Pancreas (tissue), 10 donors: ENCODE results near the gene SYT5. TPM values are rescaled to one million over a fixed set of nuclear protein-coding genes. Genes with fewer than 3 reads are reported as not detected.

ENCODE experiments used
- ATAC-seq, 4 donors: fragments of 200-7000 bp; cut with Tn5 transposase; one replicate each; pipeline versions ENCODE4 v1.8.0 to v1.9.1; 2020; ENCODE audit warnings: mild to moderate bottlenecking in 4 of 4, moderate library complexity in 4 of 4
- DNase-seq, 6 donors: peaks; one replicate each; pipeline ENCODE4 v3.0.0-alpha.2; 2020
- FAIRE-seq: peaks from 2 replicates; lab custom pipeline; 2012; peaks lifted over from hg19 to GRCh38; lab: Jason Lieb, UNC
- H3K27ac ChIP-seq, 4 donors: fragments of 200-600 bp; sonication (generic); 1 replicate in 3 of 4; 2 replicates in 1 of 4; pipeline versions ENCODE4 v1.5.0 to v1.8.0; 2020
- H3K27me3 ChIP-seq, 4 donors: fragments of 200-600 bp; one replicate each; pipeline ENCODE4 v1.8.0; 2021
- H3K36me3 ChIP-seq, 3 donors: fragments of 200-600 bp; sonication (generic) in 1 of 3; one replicate each; pipeline versions ENCODE4 v1.5.0 to v1.8.0; 2020 to 2021
- H3K4me1 ChIP-seq, 3 donors: fragments of 200-600 bp; one replicate each; pipeline ENCODE4 v1.8.0; 2021
- H3K4me3 ChIP-seq, 4 donors: fragments of 200-600 bp; sonication (generic) in 2 of 4; one replicate each; pipeline versions ENCODE4 v1.5.0 to v1.8.0; 2020 to 2021
- H3K9me3 ChIP-seq, 4 donors: fragments of 200-600 bp; one replicate each; pipeline ENCODE4 v1.8.0; 2021
- WGBS, 2 donors: extraction: QIAGEN DNeasy Blood & Tissue Kit; methylation state at CpG; one replicate each; pipeline ENCODE4 v1.1.7; 2013; 5-methylcytosine and 5-hydroxymethylcytosine counted together
- intact Hi-C, 3 donors: fragments of 100-400 bp; cut with DNase I; formaldehyde crosslinking; loops; one replicate each; pipeline versions ENCODE4 v1.11.1 to v1.14.2; 2022
- polyA plus RNA-seq, 2 donors: library from polyadenylated mRNA; stranded (reverse); fragments of 200-250 nt; gene quantifications; one replicate each; pipeline ENCODE4 v1.2.3, GENCODE V29; 2013
- total RNA-seq, 6 donors: library from RNA; stranded (reverse); fragmentation: NEBNext Ultra II Directional in 4 of 6; extraction: Animal tissue kit (Norgen Biotek cat#: 25700) in 4 of 6; gene quantifications; one replicate each; pipeline versions ENCODE4 v1.2.1 to v1.2.4, GENCODE V29; 2021 to 2023
- TF ChIP-seq, protein P1 (sequence below), 4 donors: fragments of 200-600 bp; sonication (generic) in 3 of 4; IDR thresholded peaks; one replicate each; pipeline versions ENCODE4 v1.5.0 to v1.8.0; 2021; ENCODE audit warnings: antibody characterized with exemption in 4 of 4
- donor health status: healthy with polysubstance abuse.
- donor health status: DM: no; HTN: no; CAD: no; lungs with moderate emphysema.
- donor health status: DM: no; HTN: no; CAD: no.
- donor health status: control.
- donor health status: control.
- donor health status: Bipolar disorder and iron deficiency.
- donor health status: DM: yes; HTN: yes; CAD: no.
- donor health status: DM: no; HTN: no; CAD: no.
- donor health status: DM: no; HTN: no; CAD: no.
- donor health status: DM: yes; HTN: yes; CAD: no.

Gene SYT5
- total and polyA plus RNA-seq, 8 donors, result 0.88 to 41.1 (median 2.8) TPM

DNA sequence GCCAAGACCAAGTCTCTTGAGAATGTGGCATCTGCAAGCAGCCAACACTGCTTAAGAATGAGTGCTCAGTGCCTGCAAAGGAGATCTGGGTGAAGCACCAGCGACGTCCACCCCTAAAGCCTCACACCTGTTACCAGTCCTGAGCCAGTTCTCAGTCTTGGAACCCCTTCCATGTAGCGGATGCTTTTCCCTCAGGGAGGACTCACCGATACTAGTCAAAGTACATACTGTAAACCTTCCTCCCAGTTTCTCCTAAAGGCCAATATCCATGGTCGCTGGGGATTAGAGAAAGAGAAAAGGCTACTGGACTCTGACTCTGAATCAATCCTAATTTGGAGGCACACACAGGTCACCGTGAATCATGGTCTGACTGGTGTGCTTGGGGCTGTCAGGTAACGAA is 33.5 kb upstream of the SYT5 start:
- peaks cover 15 to 25% (median 15%) of the 10 kb centered on the region in 3 donors for H3K4me1 ChIP-seq
- ATAC-seq (no peak), DNase-seq (no peak), FAIRE-seq (no peak)
- TF ChIP-seq, protein P1, sequence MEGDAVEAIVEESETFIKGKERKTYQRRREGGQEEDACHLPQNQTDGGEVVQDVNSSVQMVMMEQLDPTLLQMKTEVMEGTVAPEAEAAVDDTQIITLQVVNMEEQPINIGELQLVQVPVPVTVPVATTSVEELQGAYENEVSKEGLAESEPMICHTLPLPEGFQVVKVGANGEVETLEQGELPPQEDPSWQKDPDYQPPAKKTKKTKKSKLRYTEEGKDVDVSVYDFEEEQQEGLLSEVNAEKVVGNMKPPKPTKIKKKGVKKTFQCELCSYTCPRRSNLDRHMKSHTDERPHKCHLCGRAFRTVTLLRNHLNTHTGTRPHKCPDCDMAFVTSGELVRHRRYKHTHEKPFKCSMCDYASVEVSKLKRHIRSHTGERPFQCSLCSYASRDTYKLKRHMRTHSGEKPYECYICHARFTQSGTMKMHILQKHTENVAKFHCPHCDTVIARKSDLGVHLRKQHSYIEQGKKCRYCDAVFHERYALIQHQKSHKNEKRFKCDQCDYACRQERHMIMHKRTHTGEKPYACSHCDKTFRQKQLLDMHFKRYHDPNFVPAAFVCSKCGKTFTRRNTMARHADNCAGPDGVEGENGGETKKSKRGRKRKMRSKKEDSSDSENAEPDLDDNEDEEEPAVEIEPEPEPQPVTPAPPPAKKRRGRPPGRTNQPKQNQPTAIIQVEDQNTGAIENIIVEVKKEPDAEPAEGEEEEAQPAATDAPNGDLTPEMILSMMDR (IDR thresholded peaks at IDR 0.05), result no peak
- no peaks in the 10 kb centered on the region for H3K9me3 ChIP-seq
- H3K36me3 ChIP-seq, result no peaks in the 10 kb centered on the region
- no peak overlapping the region for H3K27ac ChIP-seq
- WGBS, 2 donors, result 76 to 82% methylated on average over 7 of the region's 7 CpGs
- intact Hi-C loops, result no loop called here
- H3K4me3 ChIP-seq, result no peak overlapping the region
- H3K27me3 ChIP-seq, result no peaks in the 10 kb centered on the region

DNA sequence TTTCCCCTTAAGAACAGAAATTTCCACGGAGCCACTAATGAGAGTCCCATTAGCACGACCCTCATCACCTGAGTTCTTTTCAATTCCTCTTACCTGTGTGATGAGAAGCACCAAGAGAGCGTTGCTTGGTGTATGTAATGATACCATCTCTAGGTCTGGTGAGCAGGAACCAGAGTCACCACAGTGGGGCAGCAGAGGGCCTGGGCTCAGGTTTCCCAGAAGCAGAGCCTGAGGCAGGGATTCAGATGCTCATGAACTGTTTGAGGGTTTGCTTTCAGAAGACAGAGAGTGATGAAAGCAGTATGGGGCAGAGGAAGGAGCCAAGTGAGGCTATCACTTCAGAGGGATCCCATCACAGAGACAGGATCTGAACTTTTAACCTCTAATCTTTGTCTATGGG is 32.4 kb upstream of the SYT5 start:
- Histone ChIP-seq H3K27me3 (no peaks in the 10 kb centered on the region), H3K27ac (no peak overlapping the region), H3K9me3 (no peaks in the 10 kb centered on the region), H3K4me3 (no peak overlapping the region), H3K4me1 (peaks cover 15 to 23% (median 15%) of the 10 kb centered on the region in 3 donors), H3K36me3 (no peaks in the 10 kb centered on the region)
- DNase-seq (no peak), ATAC-seq (no peak), FAIRE-seq (no peak)
- TF ChIP-seq, protein P1 (IDR thresholded peaks at IDR 0.05), result no peak
- WGBS, 2 donors, result 69 to 72% methylated on average over 3 of the region's 3 CpGs
- intact Hi-C loops, result no loop called here

DNA sequence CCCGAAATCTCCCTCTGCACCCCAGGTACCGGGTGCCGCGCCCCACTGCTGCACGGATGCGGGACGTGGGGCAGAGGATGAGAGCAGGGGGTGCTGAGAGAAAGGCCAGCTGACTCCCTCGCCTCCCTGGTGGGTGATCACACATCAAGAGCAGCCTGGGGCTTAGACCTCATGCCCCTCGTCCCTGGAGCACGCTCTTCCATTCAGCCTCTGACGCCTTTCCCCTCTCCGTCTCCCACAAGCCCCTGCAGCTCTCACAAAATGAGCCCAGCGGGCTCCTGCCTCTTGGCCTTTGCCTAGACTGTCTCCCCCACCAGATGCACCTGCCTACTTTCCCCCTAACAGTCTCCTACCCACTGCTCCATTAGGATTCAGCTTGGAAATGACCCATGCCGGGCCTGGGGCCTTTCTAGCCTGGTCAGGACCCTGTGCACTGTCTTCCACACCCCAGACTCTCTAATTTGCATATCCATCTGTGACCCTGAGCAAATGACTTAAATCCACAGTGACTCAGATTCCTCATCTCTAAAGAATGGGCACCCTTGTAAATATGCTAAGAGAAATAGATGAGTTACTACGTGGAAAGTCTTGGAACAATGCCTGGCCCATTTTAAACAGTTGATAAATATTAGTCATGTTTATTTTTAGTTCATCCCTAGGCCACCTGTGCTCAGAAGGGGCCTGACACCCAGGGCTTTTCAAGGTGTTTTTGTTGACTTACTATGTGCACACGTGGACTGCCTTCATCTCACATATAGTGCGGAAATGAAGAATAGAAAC is 29.8 kb upstream of the SYT5 start:
- FAIRE-seq, result no peak
- Histone ChIP-seq H3K4me3 (no peak overlapping the region), H3K36me3 (no peaks in the 10 kb centered on the region), H3K27ac (peak overlapping the region; percentile 64 to 84 (median 76)), H3K27me3 (no peaks in the 10 kb centered on the region), H3K9me3 (no peaks in the 10 kb centered on the region), H3K4me1 (peaks cover 15 to 23% (median 15%) of the 10 kb centered on the region in 3 donors)
- peak; percentile 52 to 79 (median 62) for ATAC-seq
- 63 to 64% methylated on average over 17 of the region's 17 CpGs for WGBS, 2 donors
- intact Hi-C loops, result no loop called here
- peak in 4 of 6 donors; percentile 45 to 63 (median 55) for DNase-seq
- TF ChIP-seq, protein P1 (IDR thresholded peaks at IDR 0.05), result no peak

DNA sequence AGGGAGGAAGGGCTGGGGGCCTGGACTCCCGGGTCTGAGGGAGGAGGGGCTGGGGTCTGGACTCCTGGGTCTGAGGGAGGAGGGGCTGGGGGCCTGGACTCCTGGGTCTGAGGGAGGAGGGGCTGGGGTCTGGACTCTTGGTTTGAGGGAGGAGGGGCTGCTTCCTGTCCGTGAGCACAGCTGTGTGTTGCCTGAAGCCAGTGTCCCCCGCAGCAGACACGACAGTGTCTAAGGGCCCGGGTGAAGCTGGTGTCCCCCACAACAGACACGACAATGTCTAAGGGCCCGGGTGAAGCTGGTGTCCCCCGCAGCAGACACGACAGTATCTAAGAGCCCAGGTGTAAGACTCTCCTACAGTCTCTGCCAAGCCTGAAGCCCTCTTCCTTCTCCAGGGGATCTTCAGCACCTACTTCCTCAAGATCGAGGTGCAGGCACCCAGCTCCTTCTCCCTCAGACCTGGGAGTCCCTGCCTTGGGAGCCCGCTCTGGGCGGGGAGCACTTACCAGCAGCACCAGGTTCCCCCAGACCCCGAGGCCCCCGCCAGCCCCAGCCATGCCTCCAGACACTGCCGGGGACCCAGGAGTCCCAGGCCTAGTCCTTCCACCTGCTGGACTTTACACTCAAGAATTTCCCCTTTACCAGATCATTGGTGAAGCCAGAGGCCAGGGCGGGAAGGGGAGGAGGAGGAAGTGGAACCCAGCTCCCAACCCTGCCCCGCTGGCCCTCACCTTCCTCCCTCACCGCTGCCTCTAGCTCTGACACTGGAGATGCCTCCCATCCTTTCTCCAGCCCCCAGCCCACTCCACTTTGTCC is 29.0 kb upstream of the SYT5 start, which contains the start of gene PTPRH:
TSS of gene PTPRH (minus strand) at position 622 of the 813 bp plus-strand sequence. CDS start at position 554, 68 bp downstream.
- peak within 1 kb of the TSS; percentile 64 to 84 (median 76) for H3K27ac ChIP-seq

More for the DNA sequence above, 29.0 kb upstream of the SYT5 start, which contains the start of gene PTPRH:
- peak in 3 of 4 donors; percentile 35 to 60 (median 39) for ATAC-seq
- no peak within 1 kb of the TSS for H3K4me3 ChIP-seq
- H3K9me3 ChIP-seq, result no peaks in the 10 kb centered on the region
- TF ChIP-seq, protein P1 (IDR thresholded peaks at IDR 0.05), result no peak
- H3K27me3 ChIP-seq, result no peaks in the 10 kb centered on the region
- 65 to 72% methylated on average over 15 to 17 of the region's 18 CpGs for WGBS, 2 donors
- H3K36me3 ChIP-seq, result peaks cover 0 to 2% (median 0%) of the 10 kb centered on the region in 3 donors
- peak in 5 of 6 donors; percentile 30 to 75 (median 45) for DNase-seq
- no peak for FAIRE-seq
- H3K4me1 ChIP-seq, result peaks cover 15 to 23% (median 15%) of the 10 kb centered on the region in 3 donors
- intact Hi-C loops, result no loop called here
